ENCODE measurements around the gene CFI. TPM values are rescaled to one million over a fixed set of nuclear protein-coding genes. Genes with fewer than 3 reads are reported as not detected.

Gene CFI
- total RNA-seq, 1 experiment from 2014 or later = 0.33 TPM

- Histone ChIP-seq H3K9me3 (ENCODE audit: control insufficient read depth, insufficient read depth, low read depth, low read length) (no peaks in the 10 kb centered on the region), H3K27me3 (ENCODE audit: control insufficient read depth, insufficient read depth, low read length) (no peaks in the 10 kb centered on the region), H3K36me3 (ENCODE audit: control insufficient read depth, insufficient read depth, low read length) (no peaks in the 10 kb centered on the region; the same call in 1 of the 2 replicates), H3K4me3 (ENCODE audit: low read depth in 2 of 2, low read length in 2 of 2) (no peak overlapping the region), H3K27ac (ENCODE audit: low read length) (no peak overlapping the region), H3K4me1 (ENCODE audit: control insufficient read depth, insufficient read depth, low read length) (peaks cover 2% of the 10 kb centered on the region; the same call in 1 of the 2 replicates)
- in situ Hi-C loops (cut with HindIII; ENCODE audit: low pct_unique_long_range_greater_than_20kb, low sequenced_read_pairs) = no loop called here
- intact Hi-C loops (cut with micrococcal nuclease; ENCODE audit: unreplicated experiment) = loop anchor here (10.0 kb wide), 1 partner anchor 144 kb away; the partner anchor contains the start of gene MCUB
- no TSS peak for BruUV-seq (replicated peaks)
- ATAC-seq (no peak), DNase-seq (ENCODE audit: low read depth, low spot score) (no peak)
- ChIA-PET POLR2A (no interaction called here), CTCF (no interaction called here)
- TF ChIP-seq POLR2AphosphoS5 (IDR thresholded peaks at IDR 0.05; ENCODE audit: low read depth, low read length) = no peak
- no peak for TF ChIP-seq SIN3A (IDR thresholded peaks at IDR 0.05; ENCODE audit: borderline replicate concordance, insufficient read depth, low read depth, low read length)
- TF ChIP-seq REST (IDR thresholded peaks at IDR 0.05; ENCODE audit: insufficient read depth in 1 of 2, low read depth in 2 of 2, low read length in 1 of 2) = no peak
- no peak for TF ChIP-seq TCF7L2 (IDR thresholded peaks at IDR 0.05; ENCODE audit: low read depth, low read length)
- no peak for TF ChIP-seq CTCF (IDR thresholded peaks at IDR 0.05)
Observed at GRCh38 chr4:109708990-109709389, 92.8 kb downstream of the CFI start.

GRCh38 chr4:109708435-109708834, 93.4 kb downstream of the CFI start:
- H3K36me3 ChIP-seq (ENCODE audit: control insufficient read depth, insufficient read depth, low read length) = no peaks in the 10 kb centered on the region; the same call in 1 of the 2 replicates
- in situ Hi-C loops (cut with HindIII; ENCODE audit: low pct_unique_long_range_greater_than_20kb, low sequenced_read_pairs) = no loop called here
- DNase-seq (ENCODE audit: low read depth, low spot score) (no peak), ATAC-seq (no peak)
- POLR2A ChIA-PET = no interaction called here
- H3K27ac ChIP-seq (ENCODE audit: low read length) = no peak overlapping the region
- H3K27me3 ChIP-seq (ENCODE audit: control insufficient read depth, insufficient read depth, low read length) = no peaks in the 10 kb centered on the region
- no peaks in the 10 kb centered on the region for H3K9me3 ChIP-seq (ENCODE audit: control insufficient read depth, insufficient read depth, low read depth, low read length)
- BruUV-seq (replicated peaks) = no TSS peak
- CTCF ChIA-PET = no interaction called here
- TF ChIP-seq POLR2AphosphoS5 (IDR thresholded peaks at IDR 0.05; ENCODE audit: low read depth, low read length) (no peak), CTCF (IDR thresholded peaks at IDR 0.05) (no peak), REST (IDR thresholded peaks at IDR 0.05; ENCODE audit: insufficient read depth in 1 of 2, low read depth in 2 of 2, low read length in 1 of 2) (no peak), SIN3A (IDR thresholded peaks at IDR 0.05; ENCODE audit: borderline replicate concordance, insufficient read depth, low read depth, low read length) (no peak), TCF7L2 (IDR thresholded peaks at IDR 0.05; ENCODE audit: low read depth, low read length) (no peak)
- H3K4me1 ChIP-seq (ENCODE audit: control insufficient read depth, insufficient read depth, low read length) = peaks cover 4% of the 10 kb centered on the region; the same call in 1 of the 2 replicates
- intact Hi-C loops (cut with micrococcal nuclease; ENCODE audit: unreplicated experiment) = loop anchor here (10.0 kb wide), 1 partner anchor 144 kb away; the partner anchor contains the start of gene MCUB
- no peak overlapping the region for H3K4me3 ChIP-seq (ENCODE audit: low read depth in 2 of 2, low read length in 2 of 2)
